ENCODE results near the gene MYBBP1A.

Gene MYBBP1A

GRCh38 chr17:4602041-4602440 lies 46.9 kb upstream of the MYBBP1A start:
- no peaks in the 10 kb centered on the region for H3K79me2 ChIP-seq (ENCODE audit: low read length)
- TF ChIP-seq CTCF (IDR thresholded peaks at IDR 0.05; ENCODE audit: low read depth, low read length): no peak
- TF ChIP-seq EZH2phosphoT487 (IDR thresholded peaks at IDR 0.05; ENCODE audit: low read depth): no peak
- no peak overlapping the region for H3K27ac ChIP-seq (ENCODE audit: low read length)

DNA sequence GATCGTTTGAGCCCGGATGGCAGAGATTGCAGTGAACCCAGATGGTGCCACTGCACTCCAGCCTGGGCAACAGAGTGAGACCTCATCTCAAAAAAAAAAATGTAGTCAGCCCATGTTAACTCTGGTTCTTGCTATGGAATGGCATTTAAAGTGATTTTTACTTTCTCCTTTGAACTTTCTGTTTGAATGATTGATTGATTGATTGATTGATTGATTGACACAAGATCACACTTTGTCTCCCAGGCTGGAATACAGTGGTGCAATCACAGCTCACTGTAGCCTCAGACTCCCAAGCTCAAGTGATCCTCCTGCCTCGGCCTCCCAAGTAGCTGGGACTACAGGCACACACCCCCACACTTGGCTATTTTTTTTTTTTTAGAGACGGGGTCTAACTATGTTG lies 46.1 kb upstream of the MYBBP1A start:
- no peak for TF ChIP-seq CTCF (IDR thresholded peaks at IDR 0.05; ENCODE audit: low read depth, low read length)
- TF ChIP-seq EZH2phosphoT487 (IDR thresholded peaks at IDR 0.05; ENCODE audit: low read depth): no peak
- no peak overlapping the region for H3K27ac ChIP-seq (ENCODE audit: low read length)
- H3K36me3 ChIP-seq (replicated peaks; ENCODE audit: low read depth, low read length): no peaks in the 10 kb centered on the region
- no peak overlapping the region for H3K4me2 ChIP-seq (ENCODE audit: low read length)
- no peak overlapping the region for H2AFZ ChIP-seq (ENCODE audit: low read depth, low read length)
- H3K4me1 ChIP-seq (ENCODE audit: low read length): no peaks in the 10 kb centered on the region
- H3K27me3 ChIP-seq (ENCODE audit: low read depth, low read length): no peaks in the 10 kb centered on the region
- H3K9me3 ChIP-seq (ENCODE audit: insufficient read depth, low read length): no peaks in the 10 kb centered on the region
- H3K79me2 ChIP-seq (ENCODE audit: low read length): no peaks in the 10 kb centered on the region
- no peak overlapping the region for H3K4me3 ChIP-seq (ENCODE audit: low read length)
- no peak overlapping the region for H3K9ac ChIP-seq (ENCODE audit: low read length)
- no peaks in the 10 kb centered on the region for H4K20me1 ChIP-seq (ENCODE audit: insufficient read depth, low read length)

More at GRCh38 chr17:4602041-4602440, 46.9 kb upstream of the MYBBP1A start:
- H3K27me3 ChIP-seq (ENCODE audit: low read depth, low read length): no peaks in the 10 kb centered on the region
- no peaks in the 10 kb centered on the region for H4K20me1 ChIP-seq (ENCODE audit: insufficient read depth, low read length)
- no peaks in the 10 kb centered on the region for H3K4me1 ChIP-seq (ENCODE audit: low read length)
- H3K4me3 ChIP-seq (ENCODE audit: low read length): no peak overlapping the region
- H3K9me3 ChIP-seq (ENCODE audit: insufficient read depth, low read length): no peaks in the 10 kb centered on the region
- no peaks in the 10 kb centered on the region for H3K36me3 ChIP-seq (replicated peaks; ENCODE audit: low read depth, low read length)
- H3K9ac ChIP-seq (ENCODE audit: low read length): no peak overlapping the region
- H3K4me2 ChIP-seq (ENCODE audit: low read length): no peak overlapping the region
- no peak overlapping the region for H2AFZ ChIP-seq (ENCODE audit: low read depth, low read length)

DNA sequence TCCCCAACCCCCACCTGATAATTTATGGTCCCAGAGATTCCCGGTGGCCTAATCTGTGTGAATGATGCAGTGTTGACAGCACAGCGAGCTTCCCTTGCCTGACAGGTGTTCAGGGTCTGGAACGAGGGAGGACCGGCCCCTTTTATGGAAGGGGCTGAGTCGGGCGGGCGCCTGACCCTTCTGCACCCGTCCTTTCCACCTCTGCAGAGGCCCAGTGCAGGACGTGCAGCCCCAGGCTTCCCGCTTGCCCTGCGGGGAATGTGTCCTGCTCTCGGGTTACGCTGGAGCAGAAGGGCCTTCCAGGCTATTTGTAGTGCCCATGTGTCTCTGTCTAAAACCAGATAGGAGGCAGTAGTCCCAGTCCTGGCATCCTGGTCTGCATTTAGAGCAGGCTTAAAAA lies 45.4 kb upstream of the MYBBP1A start:
- no peak overlapping the region for H2AFZ ChIP-seq (ENCODE audit: low read depth, low read length)
- TF ChIP-seq EZH2phosphoT487 (IDR thresholded peaks at IDR 0.05; ENCODE audit: low read depth): no peak
- no peak for TF ChIP-seq CTCF (IDR thresholded peaks at IDR 0.05; ENCODE audit: low read depth, low read length)
- H3K27ac ChIP-seq (ENCODE audit: low read length): no peak overlapping the region
- H4K20me1 ChIP-seq (ENCODE audit: insufficient read depth, low read length): no peaks in the 10 kb centered on the region
- no peaks in the 10 kb centered on the region for H3K27me3 ChIP-seq (ENCODE audit: low read depth, low read length)
- H3K4me3 ChIP-seq (ENCODE audit: low read length): no peak overlapping the region
- H3K79me2 ChIP-seq (ENCODE audit: low read length): no peaks in the 10 kb centered on the region
- no peak overlapping the region for H3K4me2 ChIP-seq (ENCODE audit: low read length)
- H3K9me3 ChIP-seq (ENCODE audit: insufficient read depth, low read length): no peaks in the 10 kb centered on the region
- no peaks in the 10 kb centered on the region for H3K4me1 ChIP-seq (ENCODE audit: low read length)
- H3K36me3 ChIP-seq (replicated peaks; ENCODE audit: low read depth, low read length): no peaks in the 10 kb centered on the region
- H3K9ac ChIP-seq (ENCODE audit: low read length): no peak overlapping the region

DNA sequence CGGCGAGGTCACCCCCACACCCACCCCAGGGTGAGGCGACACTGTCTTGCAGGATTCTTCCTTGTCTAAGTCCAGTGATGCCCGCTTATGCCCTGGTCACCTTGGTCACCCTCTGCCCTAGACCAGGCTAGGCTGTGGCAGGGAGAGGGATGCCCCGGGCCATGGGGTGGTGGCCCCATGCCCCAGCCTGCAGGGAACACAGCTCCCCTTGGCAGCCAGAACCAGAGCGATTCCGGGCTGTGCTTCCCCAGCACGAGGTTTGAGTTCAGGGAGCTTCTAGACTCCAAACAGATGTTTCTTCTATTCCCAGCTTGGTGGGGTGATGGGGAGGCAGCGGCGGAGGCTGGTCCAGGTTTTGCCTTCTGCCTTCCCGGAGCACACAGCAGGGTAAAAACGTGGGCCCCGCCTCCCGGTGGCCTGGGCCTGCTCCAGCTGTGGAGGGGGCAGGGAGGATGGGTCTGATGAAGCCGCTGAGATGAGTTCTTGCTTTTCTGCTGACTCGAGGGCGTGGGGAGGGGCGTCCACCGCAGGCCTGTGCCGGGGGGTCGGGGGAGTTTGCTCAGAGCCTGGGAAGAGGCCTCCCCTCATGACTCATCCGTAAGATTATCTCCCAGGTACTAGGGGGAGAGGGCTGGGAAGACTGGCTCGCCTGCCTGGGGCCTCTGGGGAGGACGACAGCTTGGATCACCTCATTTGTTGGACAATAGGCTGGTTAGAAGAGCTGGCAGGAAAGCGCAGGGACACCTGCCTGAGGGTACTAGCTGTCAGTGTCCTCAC lies 44.5 kb upstream of the MYBBP1A start:
- Histone ChIP-seq H3K79me2 (ENCODE audit: low read length) (no peaks in the 10 kb centered on the region), H3K9me3 (ENCODE audit: insufficient read depth, low read length) (no peaks in the 10 kb centered on the region), H2AFZ (ENCODE audit: low read depth, low read length) (no peak overlapping the region), H3K36me3 (replicated peaks; ENCODE audit: low read depth, low read length) (no peaks in the 10 kb centered on the region), H4K20me1 (ENCODE audit: insufficient read depth, low read length) (no peaks in the 10 kb centered on the region), H3K27me3 (ENCODE audit: low read depth, low read length) (no peaks in the 10 kb centered on the region), H3K4me1 (ENCODE audit: low read length) (no peaks in the 10 kb centered on the region), H3K9ac (ENCODE audit: low read length) (no peak overlapping the region), H3K27ac (ENCODE audit: low read length) (no peak overlapping the region), H3K4me2 (ENCODE audit: low read length) (no peak overlapping the region), H3K4me3 (ENCODE audit: low read length) (no peak overlapping the region)
- TF ChIP-seq CTCF (IDR thresholded peaks at IDR 0.05; ENCODE audit: low read depth, low read length) (no peak), EZH2phosphoT487 (IDR thresholded peaks at IDR 0.05; ENCODE audit: low read depth) (no peak)
